GM19099 (cell line): ENCODE results near the gene ARMH4.

Source experiments
- POLR2A ChIP-seq: IDR thresholded peaks from 3 replicates; pipeline ENCODE4 v1.6.1; 2011; ENCODE audit warnings: low read depth; ENCODE audit not compliant: insufficient read length; ENCODE audit errors: extremely low read depth

The ARMH4 gene

GRCh38 chr14:58055497-58056010, 96.5 kb downstream of the ARMH4 start:
- TF ChIP-seq POLR2A = no peak

GRCh38 chr14:58054100-58054499, 97.9 kb downstream of the ARMH4 start:
- no peak for TF ChIP-seq POLR2A

GRCh38 chr14:58048219-58048618, 103.8 kb downstream of the ARMH4 start:
- TF ChIP-seq POLR2A = no peak

- TF ChIP-seq POLR2A = no peak
Observed at GRCh38 chr14:58027904-58028303, 124.1 kb downstream of the ARMH4 start.

- no peak for TF ChIP-seq POLR2A
Observed at GRCh38 chr14:58026967-58027366, 125.0 kb downstream of the ARMH4 start.

- TF ChIP-seq POLR2A = no peak
Observed at GRCh38 chr14:58026219-58026618, 125.8 kb downstream of the ARMH4 start.

- no peak for TF ChIP-seq POLR2A
Observed at GRCh38 chr14:58014778-58015177, 137.2 kb downstream of the ARMH4 start.

- no peak for TF ChIP-seq POLR2A
Observed at GRCh38 chr14:58002618-58003017, 149.4 kb downstream of the ARMH4 start.

GRCh38 chr14:57999979-58000378, 152.0 kb downstream of the ARMH4 start:
- TF ChIP-seq POLR2A = no peak

GRCh38 chr14:57999471-57999870, 152.5 kb downstream of the ARMH4 start:
- TF ChIP-seq POLR2A = no peak

- no peak for TF ChIP-seq POLR2A
Observed at GRCh38 chr14:57998766-57999165, 153.2 kb downstream of the ARMH4 start.

- no peak for TF ChIP-seq POLR2A
Observed at GRCh38 chr14:57991353-57991752, 160.7 kb downstream of the ARMH4 start.

GRCh38 chr14:57988445-57988844, 163.6 kb downstream of the ARMH4 start:
- TF ChIP-seq POLR2A = no peak

- no peak for TF ChIP-seq POLR2A
Observed at GRCh38 chr14:57987596-57988300, 164.3 kb downstream of the ARMH4 start.

GRCh38 chr14:57987051-57987450, 165.0 kb downstream of the ARMH4 start:
- TF ChIP-seq POLR2A = no peak

- TF ChIP-seq POLR2A = no peak
Observed at GRCh38 chr14:57982804-57983634, 169.0 kb downstream of the ARMH4 start.
